ENCODE measurements around the gene ZNF335.

The ZNF335 gene

GRCh38 chr20:45971675-45972499 lies at the start of gene ZNF335:
Gene ZNF335, minus strand, starts transcription at chr20:45972203. Its CDS starts 793 bp downstream, at chr20:45971410.
- ATAC-seq = peak; percentile 87

GRCh38 chr20:46020555-46020954 lies 48.6 kb upstream of the ZNF335 start:
- DNase-seq (no peak), ATAC-seq (no peak)

More at GRCh38 chr20:45971675-45972499, at the start of gene ZNF335:
- peak; percentile 96 for DNase-seq

- DNase-seq (no peak), ATAC-seq (no peak)
Measured at GRCh38 chr20:46018611-46019010, 46.6 kb upstream of the ZNF335 start.

- no peak for ATAC-seq
- no peak for DNase-seq
Measured at GRCh38 chr20:46018112-46018511, 46.1 kb upstream of the ZNF335 start.

GRCh38 chr20:46017272-46017671 lies 45.3 kb upstream of the ZNF335 start:
- ATAC-seq (no peak), DNase-seq (no peak)

GRCh38 chr20:46014517-46015396 lies 42.8 kb upstream of the ZNF335 start:
- no peak for DNase-seq
- no peak for ATAC-seq

- DNase-seq = peak; percentile 80
- peak; percentile 80 for ATAC-seq
Measured at GRCh38 chr20:46013829-46014516, 42.0 kb upstream of the ZNF335 start.

- no peak for ATAC-seq
Measured at GRCh38 chr20:46013322-46013828, 41.4 kb upstream of the ZNF335 start.

GRCh38 chr20:46012921-46013320 lies 40.9 kb upstream of the ZNF335 start:
- no peak for ATAC-seq

More at GRCh38 chr20:46013322-46013828, 41.4 kb upstream of the ZNF335 start:
- DNase-seq = no peak

GRCh38 chr20:46011631-46012482 lies 39.9 kb upstream of the ZNF335 start:
- no peak for ATAC-seq
- DNase-seq = peak; percentile 73

More at GRCh38 chr20:46012921-46013320, 40.9 kb upstream of the ZNF335 start:
- DNase-seq = no peak

- peak; percentile 48 for DNase-seq
Measured at GRCh38 chr20:46010491-46011391, 38.7 kb upstream of the ZNF335 start.

GRCh38 chr20:46009816-46010215 lies 37.8 kb upstream of the ZNF335 start:
- DNase-seq = no peak
- ATAC-seq = no peak

More at GRCh38 chr20:46010491-46011391, 38.7 kb upstream of the ZNF335 start:
- peak; percentile 12 for ATAC-seq

GRCh38 chr20:46007671-46008070 lies 35.7 kb upstream of the ZNF335 start:
- no peak for DNase-seq
- ATAC-seq = no peak

GRCh38 chr20:46006964-46007363 lies 35.0 kb upstream of the ZNF335 start:
- DNase-seq = no peak
- ATAC-seq = no peak

- DNase-seq (no peak), ATAC-seq (no peak)
Measured at GRCh38 chr20:46006022-46006705, 34.2 kb upstream of the ZNF335 start.

GRCh38 chr20:46004889-46005473 lies 33.0 kb upstream of the ZNF335 start:
- DNase-seq = no peak
- no peak for ATAC-seq

- DNase-seq (no peak), ATAC-seq (no peak)
Measured at GRCh38 chr20:46004187-46004586, 32.2 kb upstream of the ZNF335 start.

GRCh38 chr20:46002008-46002407 lies 30.0 kb upstream of the ZNF335 start:
- ATAC-seq (no peak), DNase-seq (no peak)

- DNase-seq = no peak
- no peak for ATAC-seq
Measured at GRCh38 chr20:46001498-46001897, 29.5 kb upstream of the ZNF335 start.
